Epithelial cell of esophagus (primary cell): Measurements from ENCODE around the gene CNOT6.
"Not testable (repeated sequence)": the region's sequence is repeated elsewhere in the genome, so short reads cannot be mapped to it uniquely, and the experiment has no call there.

Experiments
- DNase-seq: peaks from one replicate; pipeline ENCODE4 v3.0.0; 2010; ENCODE audit warnings: low read depth
- H3K4me3 ChIP-seq: 2 replicates; pipeline ENCODE4 v1.5.1; 2011; ENCODE audit warnings: mild to moderate bottlenecking, low read length, control low read depth
- TF ChIP-seq, protein P1 (sequence below): IDR thresholded peaks from 2 replicates; pipeline ENCODE4 v1.5.1; 2011; ENCODE audit warnings: low read depth, mild to moderate bottlenecking, low read length, control low read depth, inconsistent platforms; ENCODE audit not compliant: insufficient read depth; ENCODE audit errors: missing control alignments

Gene CNOT6

DNA sequence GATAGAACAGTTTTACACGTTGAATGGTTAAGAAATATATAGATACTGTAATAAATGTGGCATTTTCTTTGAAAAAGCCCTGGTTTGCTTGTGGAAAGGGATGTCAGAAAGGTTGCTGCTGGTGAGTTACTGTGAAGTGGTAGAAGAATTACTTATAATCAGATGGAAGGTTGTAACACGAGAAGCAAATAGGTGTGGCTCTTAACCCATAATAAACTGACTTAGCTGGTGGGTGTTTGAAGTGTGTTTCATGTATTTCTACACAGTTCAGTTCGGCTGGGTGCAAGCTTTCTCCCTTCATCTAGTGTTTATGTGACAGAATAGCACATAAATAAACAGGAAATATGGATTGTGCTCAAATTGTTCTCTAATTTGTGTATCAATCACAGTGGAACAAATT, 5.5 kb downstream of the CNOT6 start:
- DNase-seq, result peak; percentile 19
- TF ChIP-seq, protein P1, sequence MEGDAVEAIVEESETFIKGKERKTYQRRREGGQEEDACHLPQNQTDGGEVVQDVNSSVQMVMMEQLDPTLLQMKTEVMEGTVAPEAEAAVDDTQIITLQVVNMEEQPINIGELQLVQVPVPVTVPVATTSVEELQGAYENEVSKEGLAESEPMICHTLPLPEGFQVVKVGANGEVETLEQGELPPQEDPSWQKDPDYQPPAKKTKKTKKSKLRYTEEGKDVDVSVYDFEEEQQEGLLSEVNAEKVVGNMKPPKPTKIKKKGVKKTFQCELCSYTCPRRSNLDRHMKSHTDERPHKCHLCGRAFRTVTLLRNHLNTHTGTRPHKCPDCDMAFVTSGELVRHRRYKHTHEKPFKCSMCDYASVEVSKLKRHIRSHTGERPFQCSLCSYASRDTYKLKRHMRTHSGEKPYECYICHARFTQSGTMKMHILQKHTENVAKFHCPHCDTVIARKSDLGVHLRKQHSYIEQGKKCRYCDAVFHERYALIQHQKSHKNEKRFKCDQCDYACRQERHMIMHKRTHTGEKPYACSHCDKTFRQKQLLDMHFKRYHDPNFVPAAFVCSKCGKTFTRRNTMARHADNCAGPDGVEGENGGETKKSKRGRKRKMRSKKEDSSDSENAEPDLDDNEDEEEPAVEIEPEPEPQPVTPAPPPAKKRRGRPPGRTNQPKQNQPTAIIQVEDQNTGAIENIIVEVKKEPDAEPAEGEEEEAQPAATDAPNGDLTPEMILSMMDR, result no peak
- H3K4me3 ChIP-seq, result no peak overlapping the region

DNA sequence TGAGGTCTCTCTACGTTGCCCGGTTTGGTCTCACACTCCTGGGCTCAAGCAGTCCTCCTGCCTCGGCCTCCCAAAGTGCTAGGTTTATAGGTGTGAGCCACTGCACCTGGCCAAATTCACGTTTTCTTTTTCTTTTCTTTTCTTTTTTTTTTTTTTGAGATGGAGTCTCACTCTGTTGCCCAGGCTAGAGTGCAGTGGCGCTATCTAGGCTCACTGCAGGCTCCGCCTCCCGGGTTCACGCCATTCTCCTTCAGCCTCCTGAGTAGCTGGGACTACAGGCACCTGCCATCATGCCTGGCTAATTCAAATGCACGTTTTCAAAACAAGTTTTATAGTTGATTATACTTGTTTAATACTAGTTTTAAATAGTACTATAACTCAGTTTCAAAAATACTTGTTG, 6.1 kb downstream of the CNOT6 start:
- DNase-seq, H3K4me3 ChIP-seq: not testable (repeated sequence)

DNA sequence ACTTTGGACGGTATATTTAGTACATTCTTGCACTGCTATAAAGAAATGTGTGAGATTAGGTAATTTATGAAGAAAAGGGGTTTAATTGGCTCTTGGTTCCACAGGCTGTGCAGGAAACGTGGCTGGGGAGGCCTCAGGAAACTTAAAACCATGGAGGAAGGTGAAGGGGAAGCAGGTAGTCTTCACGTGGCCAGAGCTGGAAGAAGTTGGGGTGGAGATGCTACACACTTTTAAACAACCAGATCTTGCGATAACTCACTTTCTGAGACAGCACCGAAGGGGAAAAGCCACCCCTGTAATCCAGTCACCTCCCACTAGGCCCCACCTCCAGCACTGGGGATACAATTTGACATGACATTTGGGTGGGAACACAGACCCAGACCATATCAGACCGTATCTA, 13.5 kb downstream of the CNOT6 start:
- no peak for DNase-seq

DNA sequence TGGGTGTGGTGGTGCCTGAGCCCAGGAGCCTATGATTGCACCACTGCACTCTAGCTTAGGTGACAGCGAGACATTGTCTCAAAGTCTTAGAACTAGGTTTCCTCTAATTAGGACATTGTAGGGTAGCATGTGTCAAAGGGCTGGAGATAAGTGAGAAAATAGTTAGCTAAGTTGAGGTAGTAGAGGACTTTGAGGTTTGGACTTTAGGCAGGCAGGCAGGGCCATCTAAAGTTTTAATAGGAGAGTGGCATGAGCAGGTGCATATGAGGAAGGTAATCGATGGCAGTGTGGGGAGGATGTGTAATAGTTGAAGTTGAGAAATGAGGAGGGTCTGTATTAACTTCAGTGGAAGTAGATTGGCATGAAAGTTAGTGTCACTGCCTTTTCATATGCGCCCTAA, 21.1 kb downstream of the CNOT6 start:
- DNase-seq, result no peak
- TF ChIP-seq, protein P1, result no peak
- H3K4me3 ChIP-seq, result no peak overlapping the region

More for the DNA sequence above, 13.5 kb downstream of the CNOT6 start:
- TF ChIP-seq, protein P1, result no peak
- no peak overlapping the region for H3K4me3 ChIP-seq

DNA sequence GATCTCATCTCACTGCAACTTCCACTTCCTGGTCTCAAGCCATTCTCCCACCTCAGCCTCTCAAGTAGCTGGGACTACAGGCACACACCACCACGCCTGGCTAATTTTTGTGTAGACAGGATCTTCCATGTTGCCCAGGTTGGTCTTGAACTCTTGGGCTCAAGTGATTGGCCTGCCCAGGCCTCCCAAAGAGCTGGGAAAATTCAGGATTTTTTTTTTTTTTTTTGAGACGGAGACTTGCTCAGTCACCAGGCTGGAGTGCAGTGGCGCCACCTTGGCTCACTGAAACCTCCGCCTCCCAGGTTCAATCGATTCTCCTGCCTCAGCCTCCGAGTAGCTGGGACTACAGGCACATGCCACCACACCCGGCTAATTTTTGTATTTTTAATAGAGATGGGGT, 21.8 kb downstream of the CNOT6 start:
- H3K4me3 ChIP-seq, DNase-seq: not testable (repeated sequence)

DNA sequence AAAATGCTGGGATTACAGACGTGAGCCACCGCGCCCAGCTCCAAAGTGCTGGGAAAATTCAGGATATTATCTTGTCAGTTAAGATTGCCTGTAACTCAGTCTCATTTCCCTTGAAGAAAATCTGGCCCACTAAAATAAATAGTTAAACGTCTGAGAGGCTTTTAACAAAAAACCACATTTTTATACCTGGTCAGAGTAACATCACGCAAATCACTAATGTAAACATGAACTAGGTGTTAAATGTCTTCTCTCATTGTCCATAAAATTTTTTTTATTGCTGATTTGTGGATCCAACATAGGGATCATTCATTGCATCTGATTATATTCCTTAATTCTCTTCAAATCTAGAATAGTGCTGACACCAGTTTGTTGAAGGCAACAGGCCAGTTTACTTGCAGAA, 22.3 kb downstream of the CNOT6 start:
- TF ChIP-seq, protein P1, result no peak
- H3K4me3 ChIP-seq, result no peak overlapping the region
- no peak for DNase-seq

DNA sequence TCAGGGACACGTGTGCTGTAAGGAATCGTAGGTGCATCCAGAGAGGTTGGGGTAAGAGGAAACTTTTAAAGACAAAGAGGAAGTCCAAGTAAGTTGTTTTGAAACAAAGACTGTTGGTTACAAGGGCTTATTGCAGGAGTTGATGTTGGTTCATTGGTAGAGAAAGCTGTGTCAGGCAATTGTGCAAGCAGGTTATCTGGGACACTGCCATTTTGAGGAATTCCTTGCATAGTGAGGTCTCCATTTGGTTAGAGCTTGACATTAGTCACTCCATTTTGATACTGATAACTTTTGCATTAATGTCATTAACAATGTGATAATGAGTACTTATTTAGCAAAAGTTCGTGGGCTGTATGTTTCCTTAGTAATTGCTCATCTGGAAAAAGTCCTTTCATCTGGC, 24.9 kb downstream of the CNOT6 start:
- peak; percentile 5 for DNase-seq
- no peak overlapping the region for H3K4me3 ChIP-seq
- TF ChIP-seq, protein P1, result no peak

DNA sequence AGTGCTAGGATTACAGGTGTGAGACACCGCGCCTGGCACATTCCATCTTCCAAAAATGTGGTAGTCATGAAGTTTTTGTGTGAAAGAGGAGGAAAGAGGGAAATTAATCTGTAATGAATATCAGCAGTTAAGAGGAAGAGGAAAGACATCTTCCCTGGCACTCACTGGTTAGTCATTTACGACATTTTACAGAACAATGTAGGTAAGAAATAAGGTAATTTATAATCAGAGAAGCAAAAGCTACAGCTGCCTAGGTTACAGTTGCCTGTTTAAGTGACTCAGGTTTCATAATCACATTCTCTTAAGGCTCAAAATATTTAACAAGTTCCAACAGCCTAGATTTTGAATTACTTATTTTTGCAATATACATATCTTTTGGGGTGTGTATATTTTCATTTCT, 26.9 kb downstream of the CNOT6 start:
- TF ChIP-seq, protein P1, result no peak
- no peak overlapping the region for H3K4me3 ChIP-seq
- DNase-seq, result peak; percentile 62
